Transverse colon (tissue), 3 donors: Measurements from ENCODE around the gene AATK.

Experiments
- POLR2A ChIP-seq: fragments of 450-650 bp; IDR thresholded peaks from one replicate; pipeline ENCODE4 v1.6.1; 2016; ENCODE audit warnings: antibody characterized with exemption, mild to moderate bottlenecking, moderate library complexity
- TF ChIP-seq, protein P1 (sequence below), 5 experiments: fragments of 200-600 bp in 3 of 5; fragments of 450-650 bp in 2 of 5; sonication (generic) in 3 of 5; IDR thresholded peaks; 1 replicate in 2 of 5; 2 replicates in 3 of 5; pipeline ENCODE4 v1.5.1; 2016 to 2017; ENCODE audit warnings: antibody characterized with exemption in 5 of 5, inconsistent platforms in 3 of 5, mild to moderate bottlenecking in 2 of 5, moderate library complexity in 1 of 5

DNA sequence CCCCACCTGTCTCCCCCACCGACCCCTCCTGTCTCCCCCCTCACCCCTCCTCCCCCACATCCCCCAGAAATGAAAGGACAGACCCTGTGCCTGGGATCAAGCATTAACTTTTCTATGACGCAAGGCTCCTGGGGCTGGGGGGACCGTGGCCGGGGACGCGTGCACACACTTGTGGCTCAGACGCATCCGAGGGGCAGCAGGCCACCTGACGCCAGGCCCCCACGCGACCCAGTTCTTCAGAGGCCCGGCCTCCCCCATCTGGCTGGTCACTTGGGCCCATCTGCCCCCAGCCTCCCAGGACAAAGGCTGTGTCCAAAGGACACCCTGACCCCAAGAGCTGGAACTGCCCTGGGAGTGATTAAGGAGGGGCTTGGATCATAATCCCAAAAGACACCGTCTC lies 14.7 kb downstream of the AATK start:
- TF ChIP-seq, protein P1, sequence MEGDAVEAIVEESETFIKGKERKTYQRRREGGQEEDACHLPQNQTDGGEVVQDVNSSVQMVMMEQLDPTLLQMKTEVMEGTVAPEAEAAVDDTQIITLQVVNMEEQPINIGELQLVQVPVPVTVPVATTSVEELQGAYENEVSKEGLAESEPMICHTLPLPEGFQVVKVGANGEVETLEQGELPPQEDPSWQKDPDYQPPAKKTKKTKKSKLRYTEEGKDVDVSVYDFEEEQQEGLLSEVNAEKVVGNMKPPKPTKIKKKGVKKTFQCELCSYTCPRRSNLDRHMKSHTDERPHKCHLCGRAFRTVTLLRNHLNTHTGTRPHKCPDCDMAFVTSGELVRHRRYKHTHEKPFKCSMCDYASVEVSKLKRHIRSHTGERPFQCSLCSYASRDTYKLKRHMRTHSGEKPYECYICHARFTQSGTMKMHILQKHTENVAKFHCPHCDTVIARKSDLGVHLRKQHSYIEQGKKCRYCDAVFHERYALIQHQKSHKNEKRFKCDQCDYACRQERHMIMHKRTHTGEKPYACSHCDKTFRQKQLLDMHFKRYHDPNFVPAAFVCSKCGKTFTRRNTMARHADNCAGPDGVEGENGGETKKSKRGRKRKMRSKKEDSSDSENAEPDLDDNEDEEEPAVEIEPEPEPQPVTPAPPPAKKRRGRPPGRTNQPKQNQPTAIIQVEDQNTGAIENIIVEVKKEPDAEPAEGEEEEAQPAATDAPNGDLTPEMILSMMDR (IDR thresholded peaks at IDR 0.05), result no peak
- TF ChIP-seq POLR2A, result no peak
